NCI-H748 (cell line): Measurements from ENCODE around the gene NME4.
"Not testable (repeated sequence)": the region's sequence is repeated elsewhere in the genome, so short reads cannot be mapped to it uniquely, and the experiment has no call there.

Experiments used
- DNase-seq: peaks from one replicate; lab custom pipeline; 2025; ENCODE audit not compliant: unreplicated experiment; lab: John Stamatoyannopoulos, UW

NME4 gene

GRCh38 chr16:375927-376816, 20.8 kb upstream of the NME4 start:
- DNase-seq = no peak

- no peak for DNase-seq
Measured at GRCh38 chr16:376817-377418, 20.1 kb upstream of the NME4 start.

GRCh38 chr16:377419-377951, 19.5 kb upstream of the NME4 start:
- no peak for DNase-seq

GRCh38 chr16:378113-378820, 18.7 kb upstream of the NME4 start:
- not testable (repeated sequence) for DNase-seq

- no peak for DNase-seq
Measured at GRCh38 chr16:378821-379182, 18.2 kb upstream of the NME4 start.

GRCh38 chr16:379183-379960, 17.6 kb upstream of the NME4 start:
- DNase-seq = peak; percentile 73

GRCh38 chr16:379961-380761, 16.8 kb upstream of the NME4 start:
- no peak for DNase-seq

- no peak for DNase-seq
Measured at GRCh38 chr16:380762-381011, 16.3 kb upstream of the NME4 start.

- DNase-seq = peak; percentile 46
Measured at GRCh38 chr16:381012-381788, 15.8 kb upstream of the NME4 start.

- DNase-seq = peak; percentile 52
Measured at GRCh38 chr16:381789-382717, 14.9 kb upstream of the NME4 start, which contains the start of gene PGAP6. Gene PGAP6 (minus strand): TSS chr16:381978. CDS start chr16:381821, 157 bp downstream.

GRCh38 chr16:383326-384051, 13.5 kb upstream of the NME4 start:
- peak; percentile 78 for DNase-seq

GRCh38 chr16:386641-387156, 10.3 kb upstream of the NME4 start:
- DNase-seq = no peak

GRCh38 chr16:387761-388666, 9.0 kb upstream of the NME4 start:
- not testable (repeated sequence) for DNase-seq

GRCh38 chr16:389352-389751, 7.6 kb upstream of the NME4 start:
- no peak for DNase-seq

GRCh38 chr16:391885-392335, 5.1 kb upstream of the NME4 start:
- DNase-seq = peak; percentile 53

- no peak for DNase-seq
Measured at GRCh38 chr16:392450-393030, 4.5 kb upstream of the NME4 start.
